A673 (cell line): Measurements from ENCODE around the gene GPR21. TPM values are rescaled to one million over a fixed set of nuclear protein-coding genes. Genes with fewer than 3 reads are reported as not detected.

Source experiments
- BruUV-seq: library from RNA; stranded (reverse); fragments of 400-500 nt; replicated peaks from 2 replicates; lab custom pipeline; 2021; lab: Mats Ljungman, UMichigan
- CTCF ChIA-PET: fragments of 300-600 bp; sonication (Branson Sonifier 250); formaldehyde crosslinking; loops from one replicate; lab custom pipeline; 2022; ENCODE audit warnings: antibody characterized with exemption; lab: Charles Lee
- POLR2A ChIA-PET: fragments of 300-600 bp; sonication (Branson Sonifier 250); formaldehyde crosslinking; loops from one replicate; lab custom pipeline; 2022; ENCODE audit warnings: antibody characterized with exemption; ENCODE audit not compliant: low non-redundant PET; lab: Charles Lee
- DNase-seq: peaks from one replicate; pipeline ENCODE4 v3.0.0-alpha.2; 2015; ENCODE audit warnings: low spot score
- H3K27ac ChIP-seq: fragments of 200-600 bp; sonication (generic); 2 replicates; pipeline ENCODE4 v1.5.1; 2016; ENCODE audit warnings: mixed run types, low read depth, mild to moderate bottlenecking, mixed read lengths, antibody characterized with exemption, low read length; ENCODE audit not compliant: poor library complexity, severe bottlenecking
- H3K27me3 ChIP-seq: fragments of 200-600 bp; sonication (generic); replicated peaks from 2 replicates; pipeline ENCODE4 v1.6.1; 2017; ENCODE audit warnings: mixed run types, low read depth, mild to moderate bottlenecking, mixed read lengths, antibody characterized with exemption, low read length; ENCODE audit not compliant: insufficient read depth, poor library complexity
- H3K36me3 ChIP-seq: fragments of 200-600 bp; sonication (generic); 2 replicates; pipeline ENCODE4 v1.6.1; 2016; ENCODE audit warnings: mixed run types, mild to moderate bottlenecking, mixed read lengths, antibody characterized with exemption, low read length; ENCODE audit not compliant: insufficient read depth, poor library complexity, severe bottlenecking
- H3K4me1 ChIP-seq: fragments of 200-600 bp; sonication (generic); 2 replicates; pipeline ENCODE4 v1.6.1; 2017; ENCODE audit warnings: mixed run types, mild to moderate bottlenecking, mixed read lengths, antibody characterized with exemption, low read length; ENCODE audit not compliant: insufficient read depth, poor library complexity, severe bottlenecking
- H3K4me3 ChIP-seq: fragments of 200-600 bp; sonication (generic); 2 replicates; pipeline ENCODE4 v1.5.1; 2016; ENCODE audit warnings: low read depth, mixed run types, mild to moderate bottlenecking, mixed read lengths, low read length; ENCODE audit not compliant: poor library complexity, severe bottlenecking
- H3K9me3 ChIP-seq: fragments of 200-600 bp; sonication (generic); 2 replicates; pipeline ENCODE4 v1.6.1; 2016; ENCODE audit warnings: mixed run types, low read depth, mild to moderate bottlenecking, mixed read lengths, antibody characterized with exemption, low read length; ENCODE audit not compliant: poor library complexity, severe bottlenecking
- CTCF ChIP-seq: fragments of 300-800, 200-600 bp; sonication (generic); conservative IDR thresholded peaks from 2 replicates; pipeline ENCODE4 v1.5.1; 2017; ENCODE audit warnings: low read depth, mild to moderate bottlenecking, antibody characterized with exemption, low read length, moderate library complexity, mixed read lengths
- EZH2 ChIP-seq: fragments of 200-600 bp; sonication (generic); IDR thresholded peaks from 2 replicates; pipeline ENCODE4 v1.6.1; 2017; ENCODE audit warnings: borderline replicate concordance, low read depth, mild to moderate bottlenecking, mixed read lengths, antibody characterized with exemption, low read length; ENCODE audit not compliant: poor library complexity, severe bottlenecking
- intact Hi-C: fragments of 100-400 bp; cut with micrococcal nuclease; formaldehyde crosslinking; loops from one replicate; pipeline ENCODE4 v1.10.0; 2022; ENCODE audit not compliant: unreplicated experiment
- total RNA-seq: library from RNA; stranded (reverse); gene quantifications from 2 replicates; pipeline ENCODE4 v1.2.3, GENCODE V29; 2021

The GPR21 gene
- total RNA-seq, 1 experiment from 2014 or later, result not detected

- Histone ChIP-seq H3K27ac (peak overlapping the region; percentile 15), H3K9me3 (no peaks in the 10 kb centered on the region), H3K36me3 (no peaks in the 10 kb centered on the region), H3K4me3 (no peak overlapping the region), H3K27me3 (no peaks in the 10 kb centered on the region), H3K4me1 (peaks cover 42% of the 10 kb centered on the region)
- BruUV-seq, result no TSS peak
- intact Hi-C loops, result no loop called here
- CTCF ChIA-PET, result interaction anchor here (0.6 kb wide), 1 partner anchor 62 kb away, joined by 5 read pairs; no protein-coding TSS in a partner anchor
- TF ChIP-seq CTCF (no peak), EZH2 (no peak)
- DNase-seq, result no peak
- POLR2A ChIA-PET, result interaction anchor here (0.5 kb wide), 1 partner anchor 239 kb away, joined by 3 read pairs; no protein-coding TSS in a partner anchor
Measured at GRCh38 chr9:123053046-123053445, 19.6 kb downstream of the GPR21 start.

- H3K4me1 ChIP-seq, result peaks cover 35% of the 10 kb centered on the region
- H3K4me3 ChIP-seq, result no peak overlapping the region
- CTCF ChIA-PET, result interaction anchor here (0.6 kb wide), 1 partner anchor 63 kb away, joined by 5 read pairs; no protein-coding TSS in a partner anchor
- no peak for DNase-seq
- no peak for TF ChIP-seq EZH2
- no peak for TF ChIP-seq CTCF
- BruUV-seq, result no TSS peak
- peak overlapping the region; percentile 15 for H3K27ac ChIP-seq
- intact Hi-C loops, result no loop called here
- no peaks in the 10 kb centered on the region for H3K36me3 ChIP-seq
- POLR2A ChIA-PET, result no interaction called here
- no peaks in the 10 kb centered on the region for H3K9me3 ChIP-seq
- H3K27me3 ChIP-seq, result no peaks in the 10 kb centered on the region
Measured at GRCh38 chr9:123053711-123054110, 20.2 kb downstream of the GPR21 start.

- Histone ChIP-seq H3K27me3 (no peaks in the 10 kb centered on the region), H3K4me3 (no peak overlapping the region), H3K27ac (no peak overlapping the region), H3K4me1 (peaks cover 1% of the 10 kb centered on the region), H3K36me3 (peaks cover 4% of the 10 kb centered on the region), H3K9me3 (no peaks in the 10 kb centered on the region)
- CTCF ChIA-PET, result no interaction called here
- no peak for TF ChIP-seq CTCF
- no peak for TF ChIP-seq EZH2
- POLR2A ChIA-PET, result no interaction called here
- intact Hi-C loops, result no loop called here
- DNase-seq, result no peak
- BruUV-seq, result no TSS peak
Measured at GRCh38 chr9:123058834-123059233, 25.4 kb downstream of the GPR21 start.
